CD4-positive, CD25-positive, alpha-beta regulatory T cell (primary cell): ENCODE data around the gene GATA5. TPM values are rescaled to one million over a fixed set of nuclear protein-coding genes. Genes with fewer than 3 reads are reported as not detected.

ENCODE experiments used
- ATAC-seq, 2 donors: fragments of 150-1000 bp; cut with Tn5 transposase; one replicate each; pipeline ENCODE4 v1.10.0; 2021; ENCODE audit warnings: low read depth in 2 of 2, moderate number of reproducible peaks in 2 of 2, moderate library complexity in 1 of 2
- DNase-seq, 3 donors: peaks; one replicate each; pipeline versions ENCODE4 v3.0.0 to v3.0.0-alpha.2; 2012 to 2022; ENCODE audit warnings: mixed read lengths in 1 of 3
- H3K27ac ChIP-seq: one replicate; pipeline ENCODE4 v1.7.0; 2013; ENCODE audit warnings: mild to moderate bottlenecking, low read length; ENCODE audit not compliant: insufficient read depth, poor library complexity, severe bottlenecking
- H3K27me3 ChIP-seq: one replicate; pipeline ENCODE4 v1.7.0; 2013; ENCODE audit warnings: low read length; ENCODE audit not compliant: control insufficient read depth, insufficient read depth
- H3K36me3 ChIP-seq: one replicate; pipeline ENCODE4 v1.7.0; 2013; ENCODE audit warnings: mild to moderate bottlenecking, low read length, moderate library complexity; ENCODE audit not compliant: control insufficient read depth, insufficient read depth
- H3K4me1 ChIP-seq: 2 replicates; pipeline ENCODE4 v1.7.0; 2013; ENCODE audit warnings: mild to moderate bottlenecking, low read length; ENCODE audit not compliant: insufficient read depth, control insufficient read depth, poor library complexity, severe bottlenecking
- H3K4me3 ChIP-seq: one replicate; pipeline ENCODE4 v1.7.0; 2013; ENCODE audit warnings: low read depth, mild to moderate bottlenecking, low read length, moderate library complexity
- H3K9me3 ChIP-seq, 2 experiments: 1 replicate in 1 of 2; 2 replicates in 1 of 2; pipeline ENCODE4 v1.7.0; 2013; ENCODE audit warnings: low read length in 2 of 2, mild to moderate bottlenecking in 1 of 2, moderate library complexity in 1 of 2; ENCODE audit not compliant: control insufficient read depth in 2 of 2
- H3K27ac Mint-ChIP-seq, 3 donors: one replicate each; pipeline ENCODE4 v1.8.0; 2020 to 2022; ENCODE audit warnings: mild to moderate bottlenecking in 3 of 3, mixed read lengths in 3 of 3, moderate library complexity in 2 of 3
- H3K27me3 Mint-ChIP-seq: one replicate; pipeline ENCODE4 v1.8.0; 2022; ENCODE audit warnings: mild to moderate bottlenecking, mixed read lengths
- H3K36me3 Mint-ChIP-seq: one replicate; pipeline ENCODE4 v1.8.0; 2020; ENCODE audit warnings: mixed read lengths
- H3K4me1 Mint-ChIP-seq, 4 donors: one replicate each; pipeline ENCODE4 v1.8.0; 2020 to 2022; ENCODE audit warnings: mixed read lengths in 4 of 4, mild to moderate bottlenecking in 1 of 4
- H3K4me3 Mint-ChIP-seq, 4 donors: one replicate each; pipeline ENCODE4 v1.8.0; 2020 to 2022; ENCODE audit warnings: mild to moderate bottlenecking in 4 of 4, mixed read lengths in 4 of 4, moderate library complexity in 3 of 4
- H3K9me3 Mint-ChIP-seq, 7 donors: one replicate each; pipeline ENCODE4 v1.8.0; 2020 to 2022; ENCODE audit warnings: mixed read lengths in 7 of 7, mild to moderate bottlenecking in 3 of 7, moderate library complexity in 2 of 7
- polyA plus RNA-seq, 4 donors: library from polyadenylated mRNA; unstranded; fragments of 300-500 nt; fragmentation: Illumina TruSeq; gene quantifications; one replicate each; pipeline ENCODE4 v1.2.3, GENCODE V29; 2021
- total RNA-seq: library from RNA; stranded (reverse); gene quantifications from one replicate; pipeline ENCODE4 v1.2.3, GENCODE V29; 2022

GATA5 gene
- total and polyA plus RNA-seq, 5 donors from 2014 or later = not detected

- DNase-seq (no peak), ATAC-seq (no peak)
- Mint-ChIP-seq H3K27me3 (no peaks in the 10 kb centered on the region), H3K4me1 (no peaks in the 10 kb centered on the region), H3K4me3 (no peak overlapping the region), H3K36me3 (no peaks in the 10 kb centered on the region), H3K9me3 (peaks cover 0 to 1% (median 0%) of the 10 kb centered on the region in 7 donors), H3K27ac (peak overlapping the region in 2 of 3 donors; percentile 23 to 31)
- H3K4me3 ChIP-seq = no peak overlapping the region
- H3K36me3 ChIP-seq = no peaks in the 10 kb centered on the region
- H3K27me3 ChIP-seq = no peaks in the 10 kb centered on the region
- H3K27ac ChIP-seq = no peak overlapping the region
- no peaks in the 10 kb centered on the region for H3K4me1 ChIP-seq
- no peaks in the 10 kb centered on the region for H3K9me3 ChIP-seq
These were observed 28.6 kb downstream of the GATA5 start for GRCh38 chr20:62446888-62447869.

- Histone ChIP-seq H3K27ac (no peak overlapping the region), H3K36me3 (no peaks in the 10 kb centered on the region), H3K9me3 (no peaks in the 10 kb centered on the region), H3K27me3 (no peaks in the 10 kb centered on the region), H3K4me3 (no peak overlapping the region), H3K4me1 (no peaks in the 10 kb centered on the region)
- ATAC-seq = no peak
- H3K36me3 Mint-ChIP-seq = no peaks in the 10 kb centered on the region
- no peak overlapping the region for H3K27ac Mint-ChIP-seq
- H3K4me1 Mint-ChIP-seq = no peaks in the 10 kb centered on the region
- no peak for DNase-seq
- peaks cover 0 to 1% (median 0%) of the 10 kb centered on the region in 7 donors for H3K9me3 Mint-ChIP-seq
- no peaks in the 10 kb centered on the region for H3K27me3 Mint-ChIP-seq
- H3K4me3 Mint-ChIP-seq = no peak overlapping the region
These were observed 29.3 kb downstream of the GATA5 start for GRCh38 chr20:62446481-62446880.

GRCh38 chr20:62445553-62446340 is 30.0 kb downstream of the GATA5 start:
- Histone ChIP-seq H3K4me1 (no peaks in the 10 kb centered on the region), H3K36me3 (no peaks in the 10 kb centered on the region), H3K4me3 (no peak overlapping the region), H3K27me3 (no peaks in the 10 kb centered on the region), H3K27ac (no peak overlapping the region), H3K9me3 (no peaks in the 10 kb centered on the region)
- no peak for ATAC-seq
- no peaks in the 10 kb centered on the region for H3K27me3 Mint-ChIP-seq
- no peak overlapping the region for H3K4me3 Mint-ChIP-seq
- DNase-seq = no peak
- H3K4me1 Mint-ChIP-seq = no peaks in the 10 kb centered on the region
- H3K36me3 Mint-ChIP-seq = no peaks in the 10 kb centered on the region
- peaks cover 0 to 1% (median 0%) of the 10 kb centered on the region in 7 donors for H3K9me3 Mint-ChIP-seq
- H3K27ac Mint-ChIP-seq = no peak overlapping the region

GRCh38 chr20:62444286-62444685 is 31.5 kb downstream of the GATA5 start:
- no peak for ATAC-seq

GRCh38 chr20:62441987-62442539 is 33.7 kb downstream of the GATA5 start:
- Histone ChIP-seq H3K4me1 (no peaks in the 10 kb centered on the region), H3K9me3 (no peaks in the 10 kb centered on the region), H3K27me3 (no peaks in the 10 kb centered on the region), H3K27ac (no peak overlapping the region), H3K36me3 (no peaks in the 10 kb centered on the region), H3K4me3 (no peak overlapping the region)
- Mint-ChIP-seq H3K27me3 (no peaks in the 10 kb centered on the region), H3K27ac (no peak overlapping the region), H3K36me3 (no peaks in the 10 kb centered on the region), H3K4me1 (no peaks in the 10 kb centered on the region), H3K9me3 (peaks cover 0 to 1% (median 0%) of the 10 kb centered on the region in 7 donors), H3K4me3 (no peak overlapping the region)
- ATAC-seq (no peak), DNase-seq (no peak)

More at GRCh38 chr20:62444286-62444685, 31.5 kb downstream of the GATA5 start:
- H3K27ac Mint-ChIP-seq = no peak overlapping the region
- no peak overlapping the region for H3K4me3 ChIP-seq
- DNase-seq = no peak
- no peak overlapping the region for H3K27ac ChIP-seq
- no peaks in the 10 kb centered on the region for H3K36me3 Mint-ChIP-seq
- no peaks in the 10 kb centered on the region for H3K9me3 ChIP-seq
- H3K36me3 ChIP-seq = no peaks in the 10 kb centered on the region
- H3K27me3 Mint-ChIP-seq = no peaks in the 10 kb centered on the region
- H3K27me3 ChIP-seq = no peaks in the 10 kb centered on the region
- H3K4me3 Mint-ChIP-seq = no peak overlapping the region
- no peaks in the 10 kb centered on the region for H3K4me1 ChIP-seq
- H3K4me1 Mint-ChIP-seq = no peaks in the 10 kb centered on the region
- H3K9me3 Mint-ChIP-seq = peaks cover 0 to 1% (median 0%) of the 10 kb centered on the region in 7 donors

GRCh38 chr20:62439218-62439617 is 36.6 kb downstream of the GATA5 start:
- Mint-ChIP-seq H3K4me3 (no peak overlapping the region), H3K9me3 (no peaks in the 10 kb centered on the region), H3K4me1 (no peaks in the 10 kb centered on the region), H3K27ac (no peak overlapping the region), H3K36me3 (no peaks in the 10 kb centered on the region), H3K27me3 (peaks cover 6% of the 10 kb centered on the region)
- ATAC-seq (no peak), DNase-seq (no peak)
- no peaks in the 10 kb centered on the region for H3K4me1 ChIP-seq
- H3K4me3 ChIP-seq = no peak overlapping the region
- H3K36me3 ChIP-seq = no peaks in the 10 kb centered on the region
- H3K9me3 ChIP-seq = no peaks in the 10 kb centered on the region
- peaks cover 4% of the 10 kb centered on the region for H3K27me3 ChIP-seq
- no peak overlapping the region for H3K27ac ChIP-seq

GRCh38 chr20:62437927-62438326 is 37.9 kb downstream of the GATA5 start:
- Mint-ChIP-seq H3K9me3 (no peaks in the 10 kb centered on the region), H3K27ac (no peak overlapping the region), H3K4me3 (no peak overlapping the region), H3K27me3 (peaks cover 12% of the 10 kb centered on the region), H3K4me1 (no peaks in the 10 kb centered on the region), H3K36me3 (no peaks in the 10 kb centered on the region)
- ATAC-seq (no peak), DNase-seq (no peak)
- H3K4me1 ChIP-seq = no peaks in the 10 kb centered on the region
- H3K4me3 ChIP-seq = no peak overlapping the region
- no peaks in the 10 kb centered on the region for H3K9me3 ChIP-seq
- no peaks in the 10 kb centered on the region for H3K36me3 ChIP-seq
- no peak overlapping the region for H3K27ac ChIP-seq
- peaks cover 4% of the 10 kb centered on the region for H3K27me3 ChIP-seq
